HG03175 (cell line): ENCODE measurements around the gene ZCCHC24.

Experiments
- ATAC-seq: cut with Tn5 transposase; IDR thresholded peaks from one replicate; pipeline ENCODE4 v1.9.1; 2021; ENCODE audit warnings: mild to moderate bottlenecking, moderate library complexity; ENCODE audit not compliant: unreplicated experiment

ZCCHC24 gene

DNA sequence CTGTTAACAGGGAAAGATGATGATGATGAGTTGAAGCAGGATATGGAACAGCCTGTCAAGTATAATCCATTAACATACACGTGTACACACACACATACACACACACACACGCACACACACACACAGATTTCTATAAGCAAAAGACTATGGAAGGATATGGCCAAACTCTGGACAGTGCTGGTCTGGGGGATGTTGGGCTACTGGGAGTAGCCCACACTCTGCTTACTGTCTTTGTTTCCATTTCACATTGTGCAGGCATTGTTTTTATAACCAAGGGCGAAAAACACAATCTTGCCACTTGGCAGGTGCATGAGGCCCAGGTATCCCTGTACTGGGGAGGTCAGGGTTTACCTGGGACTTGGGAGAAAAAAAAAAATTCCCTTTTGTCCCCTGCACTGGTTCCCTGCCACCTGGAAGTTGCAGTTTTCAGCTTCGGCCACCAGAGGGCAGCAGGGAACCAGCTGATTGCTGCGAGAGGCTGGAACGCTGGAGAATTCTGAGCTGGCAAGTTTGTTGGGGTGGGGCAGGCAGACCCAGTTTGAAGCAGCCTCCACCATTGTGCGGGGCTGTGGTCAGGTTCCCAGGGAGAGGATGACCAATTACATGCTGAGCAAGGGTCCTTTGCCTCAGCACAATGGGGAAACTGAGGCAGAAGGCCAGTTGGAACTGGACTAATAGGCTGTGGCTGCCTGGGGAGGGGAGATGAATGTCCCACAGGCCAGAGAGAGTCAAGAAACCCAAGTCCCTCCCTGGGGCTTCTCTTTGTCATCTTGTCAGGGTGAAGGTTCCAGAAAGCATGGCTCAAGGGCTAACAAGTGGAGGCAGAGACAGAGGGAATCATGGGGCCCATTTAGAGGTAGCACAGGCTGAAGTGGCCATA, 70.9 kb downstream of the ZCCHC24 start:
- ATAC-seq: no peak

GRCh38 chr10:79372871-79373270, 72.6 kb downstream of the ZCCHC24 start:
- ATAC-seq: no peak

- no peak for ATAC-seq
Measured at GRCh38 chr10:79367426-79368189, 77.8 kb downstream of the ZCCHC24 start.

- ATAC-seq: no peak
Measured at GRCh38 chr10:79361726-79362397, 83.6 kb downstream of the ZCCHC24 start.

DNA sequence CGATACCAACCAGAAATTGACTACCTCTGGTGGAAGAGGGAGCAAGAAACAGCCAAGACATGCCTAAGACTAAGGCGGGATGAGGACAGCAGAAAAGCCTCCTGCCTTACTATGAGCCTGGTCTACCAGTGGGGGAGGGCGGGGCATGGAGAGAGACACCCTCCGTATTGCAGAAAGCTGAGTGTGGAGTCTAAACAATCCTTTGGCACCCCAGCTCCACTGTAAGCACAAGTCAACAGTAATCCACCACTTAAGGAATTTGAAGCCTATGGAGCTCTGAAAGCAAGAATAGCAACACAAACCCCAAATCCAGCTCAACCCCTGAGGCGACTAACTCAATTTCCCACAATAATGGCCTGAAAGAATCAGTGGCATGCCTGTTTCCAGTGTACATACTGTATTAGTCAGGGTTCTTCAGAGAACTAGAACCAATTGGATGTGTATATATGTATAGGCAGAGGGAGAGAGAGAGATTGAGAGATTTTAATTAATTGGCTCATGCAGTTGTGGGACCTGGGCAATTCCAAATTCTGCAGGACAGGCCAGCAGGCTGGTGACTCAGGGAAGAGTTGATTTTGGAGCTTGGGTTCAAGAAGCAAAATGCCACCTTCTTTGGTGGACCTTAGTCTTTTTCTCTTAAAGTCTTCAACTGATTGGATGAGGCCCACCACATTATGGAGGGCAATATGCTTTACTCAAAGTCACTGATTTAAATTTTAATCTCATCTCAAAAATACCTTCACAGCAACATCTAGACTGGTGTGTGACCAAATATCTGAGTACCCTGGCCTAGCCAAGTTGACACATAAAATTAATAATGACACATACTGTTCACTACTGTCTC, 84.7 kb downstream of the ZCCHC24 start:
- ATAC-seq: no peak

GRCh38 chr10:79359816-79360498, 85.5 kb downstream of the ZCCHC24 start:
- ATAC-seq: no peak

- no peak for ATAC-seq
Measured at GRCh38 chr10:79358811-79359210, 86.6 kb downstream of the ZCCHC24 start.

DNA sequence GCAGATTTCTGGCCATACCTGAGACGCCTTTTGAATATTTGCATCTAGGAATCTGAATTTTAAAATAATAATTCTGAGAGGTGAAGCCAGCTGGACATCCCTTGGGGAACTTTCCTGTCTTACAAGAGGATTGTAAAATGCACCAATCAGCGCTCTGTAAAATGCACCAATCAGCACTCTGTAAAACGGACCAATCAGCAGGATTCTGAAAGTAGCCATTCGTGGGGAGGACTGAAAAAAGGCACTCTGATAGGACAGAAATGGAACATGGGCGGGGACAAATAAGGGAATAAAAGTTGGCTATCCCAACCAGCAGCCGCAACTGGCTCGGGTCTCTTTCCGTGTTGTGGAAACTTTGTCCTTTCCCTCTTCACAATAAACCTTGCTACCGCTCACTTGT, 88.2 kb downstream of the ZCCHC24 start:
- ATAC-seq: no peak

GRCh38 chr10:79356104-79356503, 89.3 kb downstream of the ZCCHC24 start:
- ATAC-seq: no peak

DNA sequence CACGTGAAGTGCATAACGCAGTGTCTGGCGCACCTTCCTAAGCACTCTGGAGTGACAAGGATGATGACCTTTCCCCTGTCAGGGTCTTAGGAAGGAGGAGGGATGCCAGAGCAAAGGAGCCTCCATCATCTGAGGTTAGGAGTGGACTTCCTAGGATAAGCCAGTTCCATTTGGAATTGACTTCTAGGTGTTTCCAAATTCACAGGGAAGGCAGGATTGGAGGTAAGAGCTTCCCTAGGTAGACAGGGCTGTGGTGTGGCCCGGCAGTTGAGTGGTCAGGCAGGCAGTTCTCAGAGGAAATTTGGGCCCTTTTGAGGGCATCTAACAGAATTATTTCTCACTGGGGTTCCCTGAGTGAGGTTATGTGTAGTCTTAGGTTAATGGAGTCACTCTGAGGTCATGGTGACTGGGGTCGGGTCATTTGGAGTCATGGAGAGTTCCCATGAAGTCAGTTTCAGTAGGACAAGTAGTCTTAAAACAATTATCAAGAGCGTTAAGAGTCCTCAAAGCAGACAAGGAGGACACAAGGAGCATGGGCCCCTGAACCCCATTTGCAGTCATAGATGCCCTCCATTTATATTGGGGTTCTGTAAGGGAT, 89.9 kb downstream of the ZCCHC24 start:
- ATAC-seq: no peak

GRCh38 chr10:79354615-79355014, 90.8 kb downstream of the ZCCHC24 start:
- ATAC-seq: no peak

DNA sequence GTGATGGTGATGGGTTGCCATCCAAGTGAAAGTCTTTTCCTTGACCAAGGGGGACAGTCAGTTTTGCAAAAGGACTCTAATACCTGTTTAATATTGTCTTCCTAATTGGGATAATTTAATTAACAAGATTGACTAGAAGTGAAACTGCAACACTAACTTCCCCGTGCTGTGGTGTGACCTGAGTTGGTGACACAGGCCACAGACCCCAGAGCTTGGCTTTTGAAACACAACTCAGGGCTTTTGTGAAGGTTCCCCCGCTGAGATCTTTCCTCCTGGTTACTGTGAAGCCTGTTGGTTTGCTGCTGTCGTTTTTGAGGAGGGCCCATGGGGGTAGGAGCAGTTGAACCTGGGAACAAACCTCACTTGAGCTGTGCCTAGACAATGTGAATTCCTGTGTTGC, 91.3 kb downstream of the ZCCHC24 start:
- no peak for ATAC-seq

DNA sequence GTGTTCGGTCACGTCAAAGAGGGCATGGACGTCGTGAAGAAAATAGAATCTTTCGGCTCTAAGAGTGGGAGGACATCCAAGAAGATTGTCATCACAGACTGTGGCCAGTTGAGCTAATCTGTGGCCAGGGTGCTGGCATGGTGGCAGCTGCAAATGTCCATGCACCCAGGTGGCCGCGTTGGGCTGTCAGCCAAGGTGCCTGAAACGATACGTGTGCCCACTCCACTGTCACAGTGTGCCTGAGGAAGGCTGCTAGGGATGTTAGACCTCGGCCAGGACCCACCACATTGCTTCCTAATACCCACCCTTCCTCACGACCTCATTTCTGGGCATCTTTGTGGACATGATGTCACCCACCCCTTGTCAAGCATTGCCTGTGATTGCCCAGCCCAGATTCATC, 91.7 kb downstream of the ZCCHC24 start:
- no peak for ATAC-seq

GRCh38 chr10:79353000-79353406, 92.4 kb downstream of the ZCCHC24 start:
- no peak for ATAC-seq

DNA sequence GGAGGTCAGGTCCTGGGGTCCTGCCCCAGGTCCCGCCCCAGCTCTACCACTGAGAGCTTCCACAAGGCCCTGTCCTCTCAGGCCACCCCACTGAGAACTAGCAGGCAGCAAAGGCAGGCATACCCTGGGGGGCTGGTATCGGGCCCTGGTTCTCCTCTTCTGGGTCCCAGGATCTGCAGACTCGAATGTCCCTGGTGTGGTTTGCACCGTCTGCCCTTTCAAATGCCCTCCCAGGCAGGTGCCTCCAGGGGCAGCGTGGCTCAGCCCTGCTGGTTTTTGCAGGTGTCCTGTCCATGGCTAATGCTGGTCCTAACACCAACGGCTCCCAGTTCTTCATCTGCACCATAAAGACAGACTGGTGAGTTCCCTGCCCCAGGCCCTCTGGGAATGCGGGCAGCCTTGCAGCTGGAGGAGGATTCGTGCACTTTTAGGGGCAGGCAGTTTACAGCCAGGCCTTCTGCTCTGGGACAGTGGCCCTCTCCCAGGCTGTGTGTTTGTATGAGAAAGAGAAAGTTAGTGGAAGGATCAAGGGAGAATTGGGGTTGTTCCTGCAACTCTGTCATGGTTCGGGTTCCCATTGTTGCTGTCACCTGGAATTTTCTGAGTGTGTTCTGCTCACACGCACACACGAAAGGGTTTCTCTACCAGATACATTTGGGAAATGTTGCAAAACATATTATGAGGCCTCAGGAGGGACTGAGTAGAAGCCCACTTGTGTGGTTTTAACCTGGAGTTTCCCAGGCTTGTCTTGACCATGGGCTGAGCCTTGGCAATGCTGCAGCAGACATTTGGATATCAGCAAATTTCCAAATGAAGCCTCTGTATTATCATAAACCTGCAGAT, 93.2 kb downstream of the ZCCHC24 start:
- ATAC-seq: no peak

DNA sequence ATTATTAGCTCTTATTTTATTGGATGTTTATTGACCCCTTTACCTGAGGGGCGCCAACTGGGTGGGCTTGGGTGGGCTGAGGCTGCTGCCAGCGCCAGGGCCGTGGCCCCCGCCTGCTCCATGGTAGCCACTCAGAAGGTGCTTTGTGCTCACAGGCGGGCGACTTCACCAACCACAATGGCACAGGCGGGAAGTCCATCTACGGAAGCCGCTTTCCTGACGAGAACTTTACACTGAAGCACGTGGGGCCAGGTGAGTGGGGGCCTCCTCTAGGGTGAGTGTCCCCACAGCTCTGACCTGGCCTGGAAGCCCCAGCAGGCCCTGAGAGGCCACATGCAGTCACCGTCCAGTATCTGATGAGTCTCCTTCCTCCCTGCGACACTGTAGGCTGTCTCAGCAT, 94.1 kb downstream of the ZCCHC24 start:
- no peak for ATAC-seq

- no peak for ATAC-seq
Measured at GRCh38 chr10:79350407-79351154, 94.8 kb downstream of the ZCCHC24 start.

DNA sequence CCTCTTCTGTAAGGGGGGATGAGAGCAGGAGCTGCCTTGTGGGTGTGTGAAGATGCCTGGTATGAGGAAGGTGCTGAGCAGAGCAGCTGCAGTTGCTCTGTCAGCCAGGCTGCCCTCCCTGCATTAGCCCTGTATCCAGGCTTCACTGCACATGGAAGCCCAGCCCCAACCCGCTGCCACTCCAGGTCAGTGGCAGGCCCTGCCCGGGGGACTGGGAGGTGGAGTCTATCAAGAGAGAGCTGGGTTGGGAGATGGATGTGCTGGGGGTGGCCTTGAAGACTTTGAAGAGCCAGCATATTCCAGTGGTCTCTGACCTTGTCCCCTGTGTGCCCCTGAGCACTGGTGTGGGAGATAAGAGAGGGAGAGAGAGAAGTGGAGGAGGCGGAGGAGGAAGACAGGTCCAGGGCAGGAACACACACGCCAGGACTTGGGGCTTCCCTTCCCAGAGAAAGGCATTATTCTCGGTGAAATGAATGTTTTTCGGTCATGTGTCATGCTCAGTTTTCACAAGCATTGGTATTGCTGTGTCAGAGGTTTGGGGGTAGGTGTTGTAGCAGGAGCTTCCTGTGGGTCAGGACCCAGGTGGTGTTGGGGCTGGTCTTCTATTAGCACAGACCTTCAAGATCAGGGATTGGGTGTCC, 95.5 kb downstream of the ZCCHC24 start:
- ATAC-seq: no peak
